GM12878 (cell line): ENCODE measurements around the gene NR2F1. TPM values are rescaled to one million over a fixed set of nuclear protein-coding genes. Genes with fewer than 3 reads are reported as not detected.

ENCODE experiments used
- ATAC-seq: fragments of 200-7000 bp; cut with Tn5 transposase; 3 replicates; pipeline ENCODE4 v1.9.1; 2020; ENCODE audit warnings: mild to moderate bottlenecking, moderate library complexity
- BruUV-seq: library from RNA; stranded (reverse); fragments of 400-500 nt; replicated peaks from 2 replicates; lab custom pipeline; 2021; lab: Mats Ljungman, UMichigan
- CTCF ChIA-PET: fragments of 300-600 bp; sonication (Branson Sonifier 250); formaldehyde crosslinking; extraction: SDS; loops from one replicate; lab custom pipeline; 2021; ENCODE audit warnings: inconsistent platforms; lab: Yijun Ruan, JAX
- POLR2A ChIA-PET: fragments of 350-600 bp; formaldehyde crosslinking; extraction: SDS; loops from one replicate; lab custom pipeline; 2021; ENCODE audit warnings: inconsistent platforms; lab: Charles Lee
- RAD21 ChIA-PET: fragments of 300-600 bp; sonication (Branson Sonifier 250); formaldehyde crosslinking; loops from one replicate; lab custom pipeline; 2023; ENCODE audit warnings: antibody characterized with exemption; ENCODE audit not compliant: unreplicated experiment; lab: Charles Lee
- SMC1A ChIA-PET: fragments of 300-600 bp; sonication (Branson Sonifier 250); formaldehyde crosslinking; loops from one replicate; lab custom pipeline; 2023; ENCODE audit not compliant: unreplicated experiment, uncharacterized antibody; lab: Charles Lee
- DNase-seq: peaks from one replicate; pipeline ENCODE4 v3.0.0-alpha.2; 2011; ENCODE audit warnings: low read depth, low spot score
- FAIRE-seq: peaks from 3 replicates; lab custom pipeline; 2011; peaks lifted over from hg19 to GRCh38; lab: Jason Lieb, UNC
- H2AFZ ChIP-seq: 2 replicates; pipeline ENCODE4 v1.6.0; 2011; ENCODE audit warnings: low read depth, low read length, control low read depth; ENCODE audit not compliant: control insufficient read depth
- H3K27ac ChIP-seq: 2 replicates; pipeline ENCODE4 v1.5.1; 2011; ENCODE audit warnings: control low read depth; ENCODE audit not compliant: control insufficient read depth, insufficient read depth
- H3K27me3 ChIP-seq, 2 experiments: replicated peaks in 1 of 2; 2 replicates each; pipeline versions ENCODE4 v1.6.0 to v1.6.1; 2011; ENCODE audit warnings: low read length in 1 of 2; ENCODE audit not compliant: control insufficient read depth in 2 of 2, insufficient read depth in 2 of 2
- H3K36me3 ChIP-seq, 2 experiments: 2 replicates each; pipeline ENCODE4 v1.5.1; 2011; ENCODE audit warnings: low read length in 1 of 2; ENCODE audit not compliant: control insufficient read depth in 2 of 2, insufficient read depth in 2 of 2
- H3K4me1 ChIP-seq: 2 replicates; pipeline ENCODE4 v1.6.1; 2011; ENCODE audit warnings: mild to moderate bottlenecking, low read length, moderate library complexity, mixed read lengths; ENCODE audit not compliant: control insufficient read depth, insufficient read depth
- H3K4me2 ChIP-seq: 2 replicates; pipeline ENCODE4 v1.6.0; 2011; ENCODE audit warnings: control low read depth; ENCODE audit not compliant: control insufficient read depth, insufficient read depth
- H3K4me3 ChIP-seq: fragments of 200-600 bp; sonication (generic); 2 replicates; pipeline ENCODE4 v1.5.1; 2016
- H3K79me2 ChIP-seq: 2 replicates; pipeline ENCODE4 v1.6.0; 2011; ENCODE audit warnings: low read length; ENCODE audit not compliant: control insufficient read depth, insufficient read depth
- H3K9ac ChIP-seq: 2 replicates; pipeline ENCODE4 v1.8.0; 2011; ENCODE audit warnings: low read length, control low read depth, mixed read lengths; ENCODE audit not compliant: control insufficient read depth, insufficient read depth
- H3K9me3 ChIP-seq: replicated peaks from 3 replicates; pipeline ENCODE4 v1.5.1; 2011; ENCODE audit warnings: mild to moderate bottlenecking, low read length; ENCODE audit not compliant: control insufficient read depth, insufficient read depth
- H4K20me1 ChIP-seq: 2 replicates; pipeline ENCODE4 v1.6.0; 2011; ENCODE audit not compliant: control insufficient read depth, insufficient read depth
- E4F1 ChIP-seq: fragments of 450-650 bp; IDR thresholded peaks from 2 replicates; pipeline ENCODE4 v1.6.1; 2018; ENCODE audit warnings: borderline replicate concordance, mild to moderate bottlenecking; ENCODE audit not compliant: partially characterized antibody
- ESRRA ChIP-seq: IDR thresholded peaks from 2 replicates; pipeline ENCODE4 v1.6.1; 2012; ENCODE audit warnings: mild to moderate bottlenecking, low read length, improper control_type of control experiment
- LARP7 ChIP-seq: fragments of 450-650 bp; IDR thresholded peaks from 2 replicates; pipeline ENCODE4 v1.6.1; 2017; ENCODE audit warnings: mild to moderate bottlenecking
- MAX ChIP-seq: IDR thresholded peaks from 2 replicates; pipeline ENCODE4 v1.6.1; 2012; ENCODE audit warnings: low read depth, low read length, improper control_type of control experiment
- NRF1 ChIP-seq: conservative IDR thresholded peaks from 2 replicates; pipeline ENCODE4 v1.6.1; 2011; ENCODE audit warnings: mild to moderate bottlenecking, low read depth, low read length, improper control_type of control experiment
- TCF3 ChIP-seq: IDR thresholded peaks from 2 replicates; pipeline ENCODE4 v1.6.1; 2012; ENCODE audit warnings: low read depth, mild to moderate bottlenecking, low read length, borderline replicate concordance; ENCODE audit not compliant: insufficient read depth
- TCF7 ChIP-seq: IDR thresholded peaks from 2 replicates; pipeline ENCODE4 v1.6.1; 2014; ENCODE audit warnings: antibody characterized with exemption, borderline replicate concordance
- ZBTB33 ChIP-seq: fragments of 450-650 bp; IDR thresholded peaks from 2 replicates; pipeline ENCODE4 v1.6.1; 2017; ENCODE audit warnings: mild to moderate bottlenecking
- WGBS: methylation state at CpG from one replicate; pipeline ENCODE4 v1.1.6; 2016; ENCODE audit warnings: low lambda C conversion rate; ENCODE audit not compliant: insufficient replicate concordance, insufficient coverage; ENCODE audit errors: missing lambda C conversion rate; 5-methylcytosine and 5-hydroxymethylcytosine counted together
- in situ Hi-C: fragments of 300-500 bp; cut with MboI; formaldehyde crosslinking; loops from 9 replicates; pipeline ENCODE4 v1.14.3; 2018; ENCODE audit warnings: mixed read lengths
- intact Hi-C: fragments of 100-400 bp; cut with micrococcal nuclease; formaldehyde crosslinking; loops from one replicate; pipeline ENCODE4 v1.14.2; 2022; ENCODE audit not compliant: unreplicated experiment
- polyA plus RNA-seq, 11 experiments: library from polyadenylated mRNA; depleted of rRNA in 4 of 11; unstranded in 6 of 11; stranded (reverse) in 5 of 11; fragments of >200 nt; fragmentation: Nextera tagmentation in 4 of 11; fragmentation: Illumina TruSeq in 1 of 11; extraction: Ambion mirVana in 4 of 11; extraction: Trizol in 1 of 11; gene quantifications; 1 replicate in 1 of 11; 2 replicates in 10 of 11; pipeline versions ENCODE4 v1.2.1 to v1.2.3, GENCODE V29; 2011 to 2016; ENCODE audit warnings: inconsistent platforms in 2 of 11, missing spikeins in 2 of 11, low read depth in 1 of 11
- total RNA-seq, 4 experiments: library from RNA; depleted of rRNA in 3 of 4; stranded (reverse); fragments of >200 nt in 3 of 4; fragmentation: Illumina TruSeq in 1 of 4; extraction: Trizol in 1 of 4; gene quantifications; 2 replicates each; pipeline versions ENCODE4 v1.2.1 to v1.2.3, GENCODE V29; 2013 to 2021
- TF ChIP-seq, protein P1 (sequence below): IDR thresholded peaks from 2 replicates; pipeline ENCODE4 v1.6.1; 2011; ENCODE audit warnings: borderline replicate concordance, low read depth, mild to moderate bottlenecking, moderate library complexity, low read length; ENCODE audit not compliant: insufficient read depth, poor library complexity, severe bottlenecking

Gene NR2F1
- total and polyA plus RNA-seq, 10 of the 15 experiments (the other 5 are each of a cell fraction or from before 2014, with no cell fraction given): 0.04 to 0.79 (median 0.36) TPM; not detected in 7

DNA sequence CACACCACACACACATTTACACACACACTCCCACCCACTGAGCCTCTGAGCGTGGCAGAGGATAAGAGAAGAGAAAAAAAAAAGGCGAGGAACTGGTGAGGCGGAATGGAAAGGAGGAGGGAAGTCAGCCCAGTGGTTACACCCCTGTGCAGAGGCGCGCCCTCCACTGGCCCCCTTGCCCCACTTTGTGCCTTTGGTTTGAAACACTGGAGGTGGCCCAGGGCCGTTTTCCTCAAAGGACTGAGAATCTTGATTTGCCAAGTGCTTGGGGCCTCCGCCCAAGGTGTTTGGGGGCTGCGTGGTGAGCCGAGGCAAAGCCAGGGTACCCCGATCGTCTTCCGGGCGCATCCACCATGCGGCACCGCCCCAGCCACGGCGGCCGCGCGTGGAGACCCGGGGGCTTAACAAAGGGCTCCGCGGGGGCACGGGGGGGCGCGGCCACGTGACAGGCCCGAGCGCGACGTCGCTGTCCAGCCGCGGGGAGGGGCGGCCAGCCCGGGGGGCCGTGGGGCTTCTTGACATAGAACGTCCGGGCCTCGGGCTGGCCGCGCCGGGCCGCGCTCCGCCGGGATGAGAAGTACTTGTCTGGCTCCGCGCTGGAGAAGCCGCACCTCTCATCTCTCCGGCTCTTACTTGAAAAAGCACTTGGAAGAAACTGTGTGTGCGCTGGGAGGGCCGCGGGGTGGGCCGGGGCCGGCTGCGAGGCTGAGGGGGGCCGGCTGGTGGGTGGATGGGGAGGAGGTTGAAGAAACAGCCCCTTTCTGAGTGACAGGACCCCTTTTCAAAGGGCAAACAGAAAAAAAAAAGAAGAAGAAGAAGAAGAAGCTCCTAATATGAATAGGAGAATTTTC lies 21.0 kb downstream of the NR2F1 start (continued):
- TF ChIP-seq, protein P1, sequence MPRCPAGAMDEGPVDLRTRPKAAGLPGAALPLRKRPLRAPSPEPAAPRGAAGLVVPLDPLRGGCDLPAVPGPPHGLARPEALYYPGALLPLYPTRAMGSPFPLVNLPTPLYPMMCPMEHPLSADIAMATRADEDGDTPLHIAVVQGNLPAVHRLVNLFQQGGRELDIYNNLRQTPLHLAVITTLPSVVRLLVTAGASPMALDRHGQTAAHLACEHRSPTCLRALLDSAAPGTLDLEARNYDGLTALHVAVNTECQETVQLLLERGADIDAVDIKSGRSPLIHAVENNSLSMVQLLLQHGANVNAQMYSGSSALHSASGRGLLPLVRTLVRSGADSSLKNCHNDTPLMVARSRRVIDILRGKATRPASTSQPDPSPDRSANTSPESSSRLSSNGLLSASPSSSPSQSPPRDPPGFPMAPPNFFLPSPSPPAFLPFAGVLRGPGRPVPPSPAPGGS: no peak
- no peak for TF ChIP-seq E4F1

DNA sequence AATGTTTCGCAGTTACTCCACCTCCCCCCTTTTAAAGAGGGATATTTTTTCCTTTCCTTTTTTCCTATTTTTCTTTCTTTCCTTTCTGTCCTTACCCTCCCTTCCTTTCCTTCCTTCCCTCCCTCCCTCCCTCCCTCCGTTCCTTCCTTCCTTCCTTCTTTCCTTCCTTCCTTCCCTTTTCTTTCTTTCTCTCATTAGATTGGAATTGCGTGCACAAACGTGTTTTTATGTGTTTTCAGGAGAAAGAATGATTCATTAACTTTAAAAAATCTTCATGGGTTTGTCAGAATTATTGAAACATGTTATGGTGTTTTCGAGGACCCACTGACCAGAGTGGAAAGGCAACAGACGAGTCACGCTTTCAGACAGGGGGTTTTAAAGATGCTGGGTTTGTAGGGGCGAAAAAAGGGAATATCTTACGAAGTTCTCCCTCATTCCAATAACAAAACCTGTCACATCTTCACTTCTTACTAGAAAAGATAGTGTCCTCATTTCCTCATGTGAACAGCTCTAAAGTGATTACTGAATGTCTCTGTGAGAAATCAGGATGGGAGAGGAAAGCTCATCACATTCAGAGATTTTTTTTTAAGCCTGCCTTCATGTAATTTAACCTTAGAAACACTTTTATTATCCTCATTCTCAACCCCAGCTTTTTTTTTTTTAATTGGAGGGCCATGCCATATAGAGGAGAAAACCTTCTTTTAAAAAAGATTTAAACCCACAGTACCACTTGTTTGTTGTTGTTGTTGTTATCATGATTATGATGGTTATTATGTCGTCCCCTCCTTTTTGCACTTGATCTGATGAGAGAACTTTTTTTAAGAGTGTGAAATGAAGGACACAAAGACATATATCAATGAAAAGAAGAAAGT lies 21.9 kb downstream of the NR2F1 start:
- ChIA-PET RAD21 (no interaction called here), POLR2A (no interaction called here), SMC1A (interaction anchor here (0.5 to 0.6 kb wide), 2 partner anchors 61 to 201 kb away, joined by 3 read pairs; no protein-coding TSS in a partner anchor), CTCF (interaction anchor here (0.9 to 1.5 kb wide), 3 partner anchors 54 to 196 kb away, joined by 3 to 8 read pairs (median 5); no protein-coding TSS in a partner anchor)
- FAIRE-seq (no peak), DNase-seq (no peak), ATAC-seq (no peak)
- in situ Hi-C loops: no loop called here
- no peak overlapping the region for H3K27ac ChIP-seq
- H3K4me1 ChIP-seq: 0 out of 2 replicates have a peak, but pooled peaks cover 3% of the 10 kb centered on the region
- no peak overlapping the region for H2AFZ ChIP-seq
- no peak overlapping the region for H3K9ac ChIP-seq
- H3K27me3 ChIP-seq: peaks cover 3 to 40% of the 10 kb centered on the region in 2 experiments; a peak in 3 of 4 replicates
- no peaks in the 10 kb centered on the region for H3K9me3 ChIP-seq
- H3K4me3 ChIP-seq: no peak overlapping the region
- H4K20me1 ChIP-seq: no peaks in the 10 kb centered on the region
- WGBS: 11% methylated on average over 10 of the region's 10 CpGs
- H3K36me3 ChIP-seq: no peaks in the 10 kb centered on the region
- intact Hi-C loops: loop anchor here (5.0 kb wide), 1 partner anchor 307 kb away; no protein-coding TSS in a partner anchor
- H3K79me2 ChIP-seq: no peaks in the 10 kb centered on the region
- no TSS peak for BruUV-seq
- no peak overlapping the region for H3K4me2 ChIP-seq
- TF ChIP-seq ZBTB33 (no peak), ESRRA (no peak), LARP7 (no peak), TCF7 (no peak), MAX (no peak), NRF1 (no peak), TCF3 (no peak)
- TF ChIP-seq, protein P1: no peak
